HepG2 (cell line): ENCODE data around the gene NAA11.

ENCODE experiments used
- CTCF ChIP-seq: sonication (generic); formaldehyde crosslinking; IDR thresholded peaks from 2 replicates; pipeline ENCODE4 v1.5.0; 2020; ENCODE audit warnings: mild to moderate bottlenecking, missing genetic modification reagents, moderate library complexity
- JUNB ChIP-seq: sonication (generic); formaldehyde crosslinking; IDR thresholded peaks from 2 replicates; pipeline ENCODE4 v1.8.0; 2022; ENCODE audit warnings: missing genetic modification reagents, mild to moderate bottlenecking, borderline replicate concordance
- POLR2A ChIP-seq, 2 experiments: IDR thresholded peaks; 2 replicates each; pipeline ENCODE4 v1.6.1; 2011; ENCODE audit warnings: low read depth in 2 of 2, low read length in 2 of 2, mild to moderate bottlenecking in 1 of 2, moderate library complexity in 1 of 2; ENCODE audit not compliant: insufficient read depth in 1 of 2
- TEF ChIP-seq: sonication (generic); formaldehyde crosslinking; IDR thresholded peaks from 2 replicates; pipeline ENCODE4 v1.5.0; 2020; ENCODE audit warnings: missing genetic modification reagents
- ZNF235 ChIP-seq: sonication (generic); formaldehyde crosslinking; IDR thresholded peaks from 2 replicates; pipeline ENCODE4 v1.8.1; 2023; ENCODE audit warnings: mild to moderate bottlenecking, missing genetic modification reagents, borderline replicate concordance

- TF ChIP-seq TEF (no peak), POLR2A (IDR thresholded peaks at IDR 0.05; ENCODE audit: insufficient read depth in 1 of 2, low read depth in 2 of 2, low read length in 2 of 2) (no peak), ZNF235 (CRISPR knock-in tag) (no peak), CTCF (CRISPR knock-in tag) (no peak), JUNB (CRISPR knock-in tag) (no peak)
Measured at GRCh38 chr4:79362626-79363025, 36.8 kb upstream of the NAA11 start.
